ENCODE results near the gene NDUFA13. TPM values are rescaled to one million over a fixed set of nuclear protein-coding genes. Genes with fewer than 3 reads are reported as not detected.

Gene NDUFA13
- polyA plus RNA-seq, 1 of the 3 experiments (the other 2 are of a cell fraction), result 1,828 TPM

DNA sequence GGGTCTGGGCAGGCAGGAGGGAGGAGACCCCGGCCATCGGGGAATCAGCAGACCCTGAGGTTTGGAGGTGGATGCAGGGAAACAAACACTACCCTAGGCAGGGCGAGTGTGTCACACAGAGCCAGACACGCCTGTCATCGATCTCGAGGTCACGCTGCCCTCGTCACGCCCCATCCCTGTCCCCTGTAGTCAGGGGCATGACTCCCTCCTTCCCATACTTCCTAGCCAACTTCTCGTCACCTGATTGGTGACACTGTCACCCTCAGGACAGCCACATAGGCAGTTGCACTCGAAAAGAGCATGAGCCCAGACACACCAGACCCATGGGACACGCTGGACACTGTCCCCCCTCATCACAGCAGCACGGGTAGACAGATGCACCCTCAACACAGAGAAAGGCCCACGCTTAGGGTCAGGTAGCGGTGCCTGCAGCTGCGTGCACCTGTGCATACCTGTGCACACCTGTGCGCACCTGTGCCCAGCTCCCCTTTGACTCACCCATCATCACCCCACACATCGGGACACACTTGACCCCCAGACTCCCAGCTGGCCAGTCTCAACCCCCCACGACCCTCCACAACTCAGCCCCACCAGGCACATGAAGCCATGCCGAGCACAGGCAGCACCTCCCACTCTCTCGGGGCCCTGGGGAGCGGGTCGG lies 33.9 kb downstream of the NDUFA13 start:
- H3K27me3 ChIP-seq (ENCODE audit: insufficient read depth), result no peaks in the 10 kb centered on the region
- POLR2A ChIA-PET, result no interaction called here
- H3F3A ChIP-seq (replicated peaks; ENCODE audit: insufficient read depth), result no peaks in the 10 kb centered on the region
- no peak overlapping the region for H3K4me2 ChIP-seq
- H3K9me3 ChIP-seq, result no peaks in the 10 kb centered on the region
- no peak overlapping the region for H3K4me3 ChIP-seq (ENCODE audit: low read depth in 2 of 2, low read length in 1 of 2)
- H4K20me1 ChIP-seq (ENCODE audit: insufficient read depth), result no peaks in the 10 kb centered on the region
- TF ChIP-seq, protein P1, sequence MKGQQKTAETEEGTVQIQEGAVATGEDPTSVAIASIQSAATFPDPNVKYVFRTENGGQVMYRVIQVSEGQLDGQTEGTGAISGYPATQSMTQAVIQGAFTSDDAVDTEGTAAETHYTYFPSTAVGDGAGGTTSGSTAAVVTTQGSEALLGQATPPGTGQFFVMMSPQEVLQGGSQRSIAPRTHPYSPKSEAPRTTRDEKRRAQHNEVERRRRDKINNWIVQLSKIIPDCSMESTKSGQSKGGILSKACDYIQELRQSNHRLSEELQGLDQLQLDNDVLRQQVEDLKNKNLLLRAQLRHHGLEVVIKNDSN (IDR thresholded peaks at IDR 0.05; ENCODE audit: borderline replicate concordance, low read depth), result no peak
- TF ChIP-seq RAD21 (IDR thresholded peaks at IDR 0.05; ENCODE audit: low read length), result no peak
- TF ChIP-seq JUND (IDR thresholded peaks at IDR 0.05), result no peak
- no peak for TF ChIP-seq GABPA (IDR thresholded peaks at IDR 0.05; ENCODE audit: low read depth)
- TF ChIP-seq NFIC (IDR thresholded peaks at IDR 0.05; ENCODE audit: borderline replicate concordance), result no peak
- TF ChIP-seq EZH2phosphoT487 (IDR thresholded peaks at IDR 0.05; ENCODE audit: borderline replicate concordance, low read depth), result no peak
- no peak for TF ChIP-seq ELF1 (IDR thresholded peaks at IDR 0.05)
- TF ChIP-seq, protein P2, sequence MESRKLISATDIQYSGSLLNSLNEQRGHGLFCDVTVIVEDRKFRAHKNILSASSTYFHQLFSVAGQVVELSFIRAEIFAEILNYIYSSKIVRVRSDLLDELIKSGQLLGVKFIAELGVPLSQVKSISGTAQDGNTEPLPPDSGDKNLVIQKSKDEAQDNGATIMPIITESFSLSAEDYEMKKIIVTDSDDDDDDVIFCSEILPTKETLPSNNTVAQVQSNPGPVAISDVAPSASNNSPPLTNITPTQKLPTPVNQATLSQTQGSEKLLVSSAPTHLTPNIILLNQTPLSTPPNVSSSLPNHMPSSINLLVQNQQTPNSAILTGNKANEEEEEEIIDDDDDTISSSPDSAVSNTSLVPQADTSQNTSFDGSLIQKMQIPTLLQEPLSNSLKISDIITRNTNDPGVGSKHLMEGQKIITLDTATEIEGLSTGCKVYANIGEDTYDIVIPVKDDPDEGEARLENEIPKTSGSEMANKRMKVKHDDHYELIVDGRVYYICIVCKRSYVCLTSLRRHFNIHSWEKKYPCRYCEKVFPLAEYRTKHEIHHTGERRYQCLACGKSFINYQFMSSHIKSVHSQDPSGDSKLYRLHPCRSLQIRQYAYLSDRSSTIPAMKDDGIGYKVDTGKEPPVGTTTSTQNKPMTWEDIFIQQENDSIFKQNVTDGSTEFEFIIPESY (IDR thresholded peaks at IDR 0.05; ENCODE audit: borderline replicate concordance, low read depth), result no peak
- TF ChIP-seq, protein P3, sequence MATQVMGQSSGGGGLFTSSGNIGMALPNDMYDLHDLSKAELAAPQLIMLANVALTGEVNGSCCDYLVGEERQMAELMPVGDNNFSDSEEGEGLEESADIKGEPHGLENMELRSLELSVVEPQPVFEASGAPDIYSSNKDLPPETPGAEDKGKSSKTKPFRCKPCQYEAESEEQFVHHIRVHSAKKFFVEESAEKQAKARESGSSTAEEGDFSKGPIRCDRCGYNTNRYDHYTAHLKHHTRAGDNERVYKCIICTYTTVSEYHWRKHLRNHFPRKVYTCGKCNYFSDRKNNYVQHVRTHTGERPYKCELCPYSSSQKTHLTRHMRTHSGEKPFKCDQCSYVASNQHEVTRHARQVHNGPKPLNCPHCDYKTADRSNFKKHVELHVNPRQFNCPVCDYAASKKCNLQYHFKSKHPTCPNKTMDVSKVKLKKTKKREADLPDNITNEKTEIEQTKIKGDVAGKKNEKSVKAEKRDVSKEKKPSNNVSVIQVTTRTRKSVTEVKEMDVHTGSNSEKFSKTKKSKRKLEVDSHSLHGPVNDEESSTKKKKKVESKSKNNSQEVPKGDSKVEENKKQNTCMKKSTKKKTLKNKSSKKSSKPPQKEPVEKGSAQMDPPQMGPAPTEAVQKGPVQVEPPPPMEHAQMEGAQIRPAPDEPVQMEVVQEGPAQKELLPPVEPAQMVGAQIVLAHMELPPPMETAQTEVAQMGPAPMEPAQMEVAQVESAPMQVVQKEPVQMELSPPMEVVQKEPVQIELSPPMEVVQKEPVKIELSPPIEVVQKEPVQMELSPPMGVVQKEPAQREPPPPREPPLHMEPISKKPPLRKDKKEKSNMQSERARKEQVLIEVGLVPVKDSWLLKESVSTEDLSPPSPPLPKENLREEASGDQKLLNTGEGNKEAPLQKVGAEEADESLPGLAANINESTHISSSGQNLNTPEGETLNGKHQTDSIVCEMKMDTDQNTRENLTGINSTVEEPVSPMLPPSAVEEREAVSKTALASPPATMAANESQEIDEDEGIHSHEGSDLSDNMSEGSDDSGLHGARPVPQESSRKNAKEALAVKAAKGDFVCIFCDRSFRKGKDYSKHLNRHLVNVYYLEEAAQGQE (IDR thresholded peaks at IDR 0.05; ENCODE audit: low read depth, low read length), result no peak
- TF ChIP-seq NRF1 (IDR thresholded peaks at IDR 0.05; ENCODE audit: low read depth, low read length), result no peak
- TF ChIP-seq RFX5 (IDR thresholded peaks at IDR 0.05; ENCODE audit: low read length), result no peak
- TF ChIP-seq, protein P4, sequence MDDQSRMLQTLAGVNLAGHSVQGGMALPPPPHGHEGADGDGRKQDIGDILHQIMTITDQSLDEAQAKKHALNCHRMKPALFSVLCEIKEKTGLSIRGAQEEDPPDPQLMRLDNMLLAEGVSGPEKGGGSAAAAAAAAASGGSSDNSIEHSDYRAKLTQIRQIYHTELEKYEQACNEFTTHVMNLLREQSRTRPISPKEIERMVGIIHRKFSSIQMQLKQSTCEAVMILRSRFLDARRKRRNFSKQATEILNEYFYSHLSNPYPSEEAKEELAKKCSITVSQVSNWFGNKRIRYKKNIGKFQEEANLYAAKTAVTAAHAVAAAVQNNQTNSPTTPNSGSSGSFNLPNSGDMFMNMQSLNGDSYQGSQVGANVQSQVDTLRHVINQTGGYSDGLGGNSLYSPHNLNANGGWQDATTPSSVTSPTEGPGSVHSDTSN (IDR thresholded peaks at IDR 0.05), result no peak
- TF ChIP-seq TCF12 (IDR thresholded peaks at IDR 0.05), result no peak
- no peak for TF ChIP-seq FOXM1 (IDR thresholded peaks at IDR 0.05; ENCODE audit: low read depth)
- no peak for TF ChIP-seq YY1 (IDR thresholded peaks at IDR 0.05; ENCODE audit: low read depth)
- TF ChIP-seq TEAD4 (IDR thresholded peaks at IDR 0.05; ENCODE audit: borderline replicate concordance, insufficient read depth), result no peak
- TF ChIP-seq TAF1 (IDR thresholded peaks at IDR 0.05; ENCODE audit: borderline replicate concordance, low read depth, low read length), result no peak
- no peak for TF ChIP-seq SMC3 (IDR thresholded peaks at IDR 0.05; ENCODE audit: low read depth, low read length)
- TF ChIP-seq FOXJ3 (CRISPR knock-in tag; IDR thresholded peaks at IDR 0.05), result no peak
- no peaks in the 10 kb centered on the region for H3K9me2 ChIP-seq
- H2AFZ ChIP-seq (ENCODE audit: low read depth), result no peak overlapping the region
- peaks cover 0 to 13% of the 10 kb centered on the region in 2 experiments; a peak in 1 of 4 replicates for H3K4me1 ChIP-seq (ENCODE audit: control insufficient read depth in 1 of 2, insufficient read depth in 2 of 2, low read depth in 1 of 2, low read length in 1 of 2)
- CTCF ChIA-PET, result interaction anchor here (2.3 to 15.7 kb wide), 4 partner anchors 11 to 94 kb away, joined by 5 to 258 read pairs (median 42); partner anchors contain the start of genes CILP2, GMIP and YJEFN3
- no peak overlapping the region for H3K9ac ChIP-seq
- no peak overlapping the region for H3K27ac ChIP-seq (ENCODE audit: low read depth in 2 of 2, low read length in 1 of 2)
- no peaks in the 10 kb centered on the region for H3K36me3 ChIP-seq (replicated peaks in 1 of 2; ENCODE audit: control insufficient read depth in 1 of 2, insufficient read depth in 2 of 2, low read length in 1 of 2)
- DNase-seq, result no peak
- H3K79me2 ChIP-seq (ENCODE audit: insufficient read depth), result no peaks in the 10 kb centered on the region
- 64% methylated on average over 14 of the region's 23 CpGs for WGBS (ENCODE audit: low lambda C conversion rate)

Measured in SK-N-SH (cell line).